HepG2 (cell line): ENCODE data around the gene USP5. TPM values are rescaled to one million over a fixed set of nuclear protein-coding genes. Genes with fewer than 3 reads are reported as not detected.
A peak's percentile ranks its signal among the peaks of the same experiment; 100 is the strongest.

Source experiments
- ATRX ChIP-seq: sonication (generic); formaldehyde crosslinking; IDR thresholded peaks from 2 replicates; pipeline ENCODE4 v1.4.0; 2020; ENCODE audit warnings: missing genetic modification reagents, borderline replicate concordance
- BRCA1 ChIP-seq: sonication (generic); formaldehyde crosslinking; IDR thresholded peaks from 2 replicates; pipeline ENCODE4 v1.4.0; 2020; ENCODE audit warnings: missing genetic modification reagents
- HOXA7 ChIP-seq: sonication (generic); formaldehyde crosslinking; IDR thresholded peaks from 2 replicates; pipeline ENCODE4 v1.8.1; 2022; ENCODE audit warnings: mild to moderate bottlenecking, missing genetic modification reagents, moderate library complexity
- JARID2 ChIP-seq: sonication (generic); formaldehyde crosslinking; IDR thresholded peaks from 2 replicates; pipeline ENCODE4 v1.8.1; 2023; ENCODE audit warnings: missing genetic modification reagents, inconsistent platforms; ENCODE audit not compliant: insufficient replicate concordance
- MXI1 ChIP-seq: IDR thresholded peaks from 3 replicates; pipeline ENCODE4 v1.6.1; 2012; ENCODE audit warnings: low read depth, low read length, inconsistent platforms, borderline replicate concordance
- NCOA2 ChIP-seq: sonication (generic); formaldehyde crosslinking; IDR thresholded peaks from 2 replicates; pipeline ENCODE4 v1.8.0; 2022; ENCODE audit warnings: inconsistent platforms
- PAXIP1 ChIP-seq: sonication (generic); formaldehyde crosslinking; conservative IDR thresholded peaks from 2 replicates; pipeline ENCODE4 v1.4.0; 2020; ENCODE audit warnings: mild to moderate bottlenecking, missing genetic modification reagents, moderate library complexity
- SNAPC5 ChIP-seq: sonication (generic); formaldehyde crosslinking; IDR thresholded peaks from 2 replicates; pipeline ENCODE4 v1.8.1; 2023; ENCODE audit warnings: mild to moderate bottlenecking, missing genetic modification reagents, borderline replicate concordance
- STAT5B ChIP-seq: sonication (generic); formaldehyde crosslinking; IDR thresholded peaks from 2 replicates; pipeline ENCODE4 v1.4.0; 2020; ENCODE audit warnings: missing genetic modification reagents
- TCF7L2 ChIP-seq: IDR thresholded peaks from 2 replicates; pipeline ENCODE4 v1.6.1; 2011; ENCODE audit warnings: mild to moderate bottlenecking, low read depth, low read length, moderate library complexity
- THAP11 ChIP-seq: IDR thresholded peaks from 2 replicates; pipeline ENCODE4 v1.6.1; 2016; ENCODE audit warnings: missing biosample characterization, missing genetic modification reagents
- TRIM24 ChIP-seq: sonication (generic); formaldehyde crosslinking; IDR thresholded peaks from 2 replicates; pipeline ENCODE4 v1.8.0; 2022; ENCODE audit warnings: mild to moderate bottlenecking, missing genetic modification reagents
- ZNF251 ChIP-seq: sonication (generic); formaldehyde crosslinking; IDR thresholded peaks from 2 replicates; pipeline ENCODE4 v1.9.0; 2021; ENCODE audit warnings: mild to moderate bottlenecking, missing genetic modification reagents
- ZNF33B ChIP-seq: sonication (generic); formaldehyde crosslinking; IDR thresholded peaks from 2 replicates; pipeline ENCODE4 v1.5.1; 2020; ENCODE audit warnings: mild to moderate bottlenecking, missing genetic modification reagents
- ZNF468 ChIP-seq: sonication (generic); formaldehyde crosslinking; IDR thresholded peaks from 2 replicates; pipeline ENCODE4 v1.8.0; 2022; ENCODE audit warnings: mild to moderate bottlenecking, moderate library complexity, missing genetic modification reagents
- ZNF562 ChIP-seq: sonication (generic); formaldehyde crosslinking; IDR thresholded peaks from 2 replicates; pipeline ENCODE4 v1.8.0; 2022; ENCODE audit warnings: missing genetic modification reagents, borderline replicate concordance
- ZNF644 ChIP-seq: IDR thresholded peaks from 2 replicates; pipeline ENCODE4 v1.6.1; 2016; ENCODE audit warnings: low read depth
- ZSCAN31 ChIP-seq: sonication (generic); formaldehyde crosslinking; IDR thresholded peaks from 2 replicates; pipeline ENCODE4 v1.5.0; 2020; ENCODE audit warnings: low read depth, mild to moderate bottlenecking, missing genetic modification reagents
- polyA plus RNA-seq, 8 experiments: library from polyadenylated mRNA; depleted of rRNA in 3 of 8; stranded (reverse) in 7 of 8; unstranded in 1 of 8; fragments of >200 nt; fragmentation: Illumina TruSeq in 4 of 8; extraction: Trizol in 4 of 8; gene quantifications; 2 replicates each; pipeline versions ENCODE4 v1.2.1 to v1.2.3, GENCODE V29; 2011 to 2016; ENCODE audit warnings: low read depth in 4 of 8, missing spikeins in 1 of 8, mixed read lengths in 1 of 8; ENCODE audit not compliant: insufficient read depth in 1 of 8
- total RNA-seq, 5 experiments: library from RNA; depleted of rRNA; stranded (reverse); fragments of >200 nt; fragmentation: Illumina TruSeq; extraction: Trizol; gene quantifications; 2 replicates each; pipeline ENCODE4 v1.2.3, GENCODE V29; 2016; ENCODE audit warnings: low read depth in 1 of 5
- TF ChIP-seq, protein P1 (sequence below): sonication (generic); formaldehyde crosslinking; IDR thresholded peaks from 2 replicates; pipeline ENCODE4 v1.5.1; 2020; ENCODE audit warnings: mild to moderate bottlenecking, missing genetic modification reagents, moderate library complexity

The USP5 gene
- total and polyA plus RNA-seq, 2 of the 13 experiments (the other 11 are each of a cell fraction or from before 2014, with no cell fraction given): 39.6 to 56.0 TPM

DNA sequence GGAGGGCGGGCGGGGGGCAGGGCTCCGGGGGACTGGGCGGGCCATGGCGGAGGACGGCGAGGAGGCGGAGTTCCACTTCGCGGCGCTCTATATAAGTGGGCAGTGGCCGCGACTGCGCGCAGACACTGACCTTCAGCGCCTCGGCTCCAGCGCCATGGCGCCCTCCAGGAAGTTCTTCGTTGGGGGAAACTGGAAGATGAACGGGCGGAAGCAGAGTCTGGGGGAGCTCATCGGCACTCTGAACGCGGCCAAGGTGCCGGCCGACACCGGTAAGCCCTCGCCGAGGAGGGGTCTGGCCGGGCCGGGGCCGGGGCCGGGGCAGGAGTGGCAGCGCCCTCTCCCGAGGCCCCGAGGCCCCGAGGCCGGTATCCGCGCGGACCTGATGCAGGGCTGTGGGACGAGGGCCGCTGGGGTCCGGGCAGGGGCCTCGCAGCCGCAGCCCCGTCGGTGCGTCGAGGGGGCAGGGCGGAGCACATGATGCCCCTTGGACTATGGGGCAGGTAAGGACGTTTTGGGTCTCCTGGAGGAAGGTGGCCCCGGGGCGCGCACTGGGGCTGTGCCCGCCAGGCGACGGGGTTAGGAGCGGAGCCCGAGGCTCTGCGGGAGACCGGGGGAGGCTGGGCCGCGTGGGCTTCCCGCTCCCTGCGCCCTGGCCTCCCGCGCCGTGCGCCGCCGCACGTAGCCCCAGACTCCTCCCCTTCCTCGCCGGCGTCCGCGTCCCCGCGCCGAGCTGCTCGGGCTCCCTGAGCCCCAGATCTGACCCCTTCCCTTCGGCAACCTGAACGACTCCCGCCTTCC lies 15.7 kb downstream of the USP5 start, which contains the start of gene TPI1 (continued):
- TF ChIP-seq HOXA7 (CRISPR knock-in tag) (no peak), ZNF468 (CRISPR knock-in tag) (peak; percentile 33; the same call in 1 of the 2 replicates), JARID2 (peak; percentile 13), SNAPC5 (CRISPR knock-in tag) (no peak), ZNF644 (CRISPR knock-in tag) (no peak), ZNF562 (CRISPR knock-in tag) (no peak), PAXIP1 (CRISPR knock-in tag) (0 out of 2 replicates have a peak, but pooled peaks have one; percentile 3), BRCA1 (CRISPR knock-in tag) (no peak; the same call in 1 of the 2 replicates), THAP11 (CRISPR knock-in tag) (peak; percentile 67), NCOA2 (CRISPR knock-in tag) (peak; percentile 45; the same call in 1 of the 2 replicates), ATRX (CRISPR knock-in tag) (no peak), ZNF251 (CRISPR knock-in tag) (no peak; the same call in 1 of the 2 replicates), ZNF33B (0 out of 2 replicates have a peak, but pooled peaks have one; percentile 49), ZSCAN31 (CRISPR knock-in tag) (no peak; the same call in 1 of the 2 replicates), STAT5B (CRISPR knock-in tag) (no peak), TRIM24 (CRISPR knock-in tag) (no peak), TCF7L2 (no peak), MXI1 (peak; percentile 37; the same call in 1 of the 3 replicates)
- TF ChIP-seq, protein P1, sequence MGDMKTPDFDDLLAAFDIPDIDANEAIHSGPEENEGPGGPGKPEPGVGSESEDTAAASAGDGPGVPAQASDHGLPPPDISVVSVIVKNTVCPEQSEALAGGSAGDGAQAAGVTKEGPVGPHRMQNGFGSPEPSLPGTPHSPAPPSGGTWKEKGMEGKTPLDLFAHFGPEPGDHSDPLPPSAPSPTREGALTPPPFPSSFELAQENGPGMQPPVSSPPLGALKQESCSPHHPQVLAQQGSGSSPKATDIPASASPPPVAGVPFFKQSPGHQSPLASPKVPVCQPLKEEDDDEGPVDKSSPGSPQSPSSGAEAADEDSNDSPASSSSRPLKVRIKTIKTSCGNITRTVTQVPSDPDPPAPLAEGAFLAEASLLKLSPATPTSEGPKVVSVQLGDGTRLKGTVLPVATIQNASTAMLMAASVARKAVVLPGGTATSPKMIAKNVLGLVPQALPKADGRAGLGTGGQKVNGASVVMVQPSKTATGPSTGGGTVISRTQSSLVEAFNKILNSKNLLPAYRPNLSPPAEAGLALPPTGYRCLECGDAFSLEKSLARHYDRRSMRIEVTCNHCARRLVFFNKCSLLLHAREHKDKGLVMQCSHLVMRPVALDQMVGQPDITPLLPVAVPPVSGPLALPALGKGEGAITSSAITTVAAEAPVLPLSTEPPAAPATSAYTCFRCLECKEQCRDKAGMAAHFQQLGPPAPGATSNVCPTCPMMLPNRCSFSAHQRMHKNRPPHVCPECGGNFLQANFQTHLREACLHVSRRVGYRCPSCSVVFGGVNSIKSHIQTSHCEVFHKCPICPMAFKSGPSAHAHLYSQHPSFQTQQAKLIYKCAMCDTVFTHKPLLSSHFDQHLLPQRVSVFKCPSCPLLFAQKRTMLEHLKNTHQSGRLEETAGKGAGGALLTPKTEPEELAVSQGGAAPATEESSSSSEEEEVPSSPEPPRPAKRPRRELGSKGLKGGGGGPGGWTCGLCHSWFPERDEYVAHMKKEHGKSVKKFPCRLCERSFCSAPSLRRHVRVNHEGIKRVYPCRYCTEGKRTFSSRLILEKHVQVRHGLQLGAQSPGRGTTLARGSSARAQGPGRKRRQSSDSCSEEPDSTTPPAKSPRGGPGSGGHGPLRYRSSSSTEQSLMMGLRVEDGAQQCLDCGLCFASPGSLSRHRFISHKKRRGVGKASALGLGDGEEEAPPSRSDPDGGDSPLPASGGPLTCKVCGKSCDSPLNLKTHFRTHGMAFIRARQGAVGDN (CRISPR knock-in tag): peak; percentile 84
